ENCODE results near the gene CACNA2D1. TPM values are rescaled to one million over a fixed set of nuclear protein-coding genes. Genes with fewer than 3 reads are reported as not detected.

Gene CACNA2D1
- total RNA-seq, 1 donor from 2014 or later: not detected

- H3K27me3 Mint-ChIP-seq: no peaks in the 10 kb centered on the region
- H3K4me1 Mint-ChIP-seq: no peaks in the 10 kb centered on the region
- no peak for TF ChIP-seq CTCF (IDR thresholded peaks at IDR 0.05)
- intact Hi-C loops (cut with micrococcal nuclease): no loop called here
- H3K4me3 Mint-ChIP-seq: no peak overlapping the region
- DNase-seq: no peak
- peaks cover 2% of the 10 kb centered on the region for H3K9me3 Mint-ChIP-seq
- no peaks in the 10 kb centered on the region for H3K36me3 Mint-ChIP-seq (ENCODE audit: low read depth)
- CTCF ChIA-PET: no interaction called here
- POLR2A ChIA-PET: no interaction called here
- no peak for ATAC-seq (ENCODE audit: low read depth)
- H3K27ac Mint-ChIP-seq: no peak overlapping the region
These were observed 285.2 kb downstream of the CACNA2D1 start for GRCh38 chr7:82158327-82158726.

- no peak for TF ChIP-seq CTCF (IDR thresholded peaks at IDR 0.05)
- ChIA-PET POLR2A (no interaction called here), CTCF (no interaction called here)
- no peak overlapping the region for H3K27ac Mint-ChIP-seq
- ATAC-seq (ENCODE audit: low read depth) (no peak), DNase-seq (no peak)
- peaks cover 2% of the 10 kb centered on the region for H3K9me3 Mint-ChIP-seq
- H3K27me3 Mint-ChIP-seq: no peaks in the 10 kb centered on the region
- no peaks in the 10 kb centered on the region for H3K4me1 Mint-ChIP-seq
- no peak overlapping the region for H3K4me3 Mint-ChIP-seq
- intact Hi-C loops (cut with micrococcal nuclease): no loop called here
- no peaks in the 10 kb centered on the region for H3K36me3 Mint-ChIP-seq (ENCODE audit: low read depth)
These were observed 286.7 kb downstream of the CACNA2D1 start for GRCh38 chr7:82156893-82157292.

- ATAC-seq (ENCODE audit: low read depth) (no peak), DNase-seq (no peak)
- Mint-ChIP-seq H3K4me3 (no peak overlapping the region), H3K9me3 (peaks cover 2% of the 10 kb centered on the region), H3K27ac (no peak overlapping the region), H3K4me1 (no peaks in the 10 kb centered on the region), H3K27me3 (no peaks in the 10 kb centered on the region), H3K36me3 (ENCODE audit: low read depth) (no peaks in the 10 kb centered on the region)
- TF ChIP-seq CTCF (IDR thresholded peaks at IDR 0.05): no peak
- intact Hi-C loops (cut with micrococcal nuclease): no loop called here
- ChIA-PET POLR2A (no interaction called here), CTCF (no interaction called here)
These were observed 287.4 kb downstream of the CACNA2D1 start for GRCh38 chr7:82156168-82156567.

- H3K4me3 Mint-ChIP-seq: no peak overlapping the region
- no peaks in the 10 kb centered on the region for H3K27me3 Mint-ChIP-seq
- no peaks in the 10 kb centered on the region for H3K36me3 Mint-ChIP-seq (ENCODE audit: low read depth)
- H3K9me3 Mint-ChIP-seq: peaks cover 2% of the 10 kb centered on the region
- ChIA-PET CTCF (no interaction called here), POLR2A (no interaction called here)
- no peak for TF ChIP-seq CTCF (IDR thresholded peaks at IDR 0.05)
- H3K4me1 Mint-ChIP-seq: no peaks in the 10 kb centered on the region
- H3K27ac Mint-ChIP-seq: no peak overlapping the region
- no peak for DNase-seq
- intact Hi-C loops (cut with micrococcal nuclease): no loop called here
- no peak for ATAC-seq (ENCODE audit: low read depth)
These were observed 288.8 kb downstream of the CACNA2D1 start for GRCh38 chr7:82154728-82155127.

- no peak for ATAC-seq (ENCODE audit: low read depth)
- H3K27ac Mint-ChIP-seq: no peak overlapping the region
- no peak overlapping the region for H3K4me3 Mint-ChIP-seq
- peaks cover 2% of the 10 kb centered on the region for H3K9me3 Mint-ChIP-seq
- intact Hi-C loops (cut with micrococcal nuclease): no loop called here
- no peaks in the 10 kb centered on the region for H3K4me1 Mint-ChIP-seq
- no peaks in the 10 kb centered on the region for H3K36me3 Mint-ChIP-seq (ENCODE audit: low read depth)
- POLR2A ChIA-PET: no interaction called here
- no peak for TF ChIP-seq CTCF (IDR thresholded peaks at IDR 0.05)
- DNase-seq: no peak
- CTCF ChIA-PET: no interaction called here
- H3K27me3 Mint-ChIP-seq: no peaks in the 10 kb centered on the region
These were observed 289.8 kb downstream of the CACNA2D1 start for GRCh38 chr7:82153776-82154175.
